CD4-positive, alpha-beta memory T cell (primary cell): Measurements from ENCODE around the gene PTCH2. TPM values are rescaled to one million over a fixed set of nuclear protein-coding genes. Genes with fewer than 3 reads are reported as not detected.

Experiments used
- CTCF ChIA-PET: fragments of 350-600 bp; sonication (Branson Sonifier 250); formaldehyde crosslinking; loops from one replicate; lab custom pipeline; 2021; ENCODE audit warnings: inconsistent platforms; ENCODE audit not compliant: partially characterized antibody; lab: Charles Lee
- POLR2A ChIA-PET: fragments of 350-600 bp; sonication (Branson Sonifier 250); formaldehyde crosslinking; loops from one replicate; lab custom pipeline; 2021; ENCODE audit not compliant: partially characterized antibody; lab: Charles Lee
- DNase-seq, 5 donors: peaks; one replicate each; pipeline versions ENCODE4 v3.0.0 to v3.0.0-alpha.2; 2020 to 2022; ENCODE audit warnings: mixed read lengths in 1 of 5
- H3K27ac ChIP-seq: one replicate; pipeline ENCODE4 v1.7.0; 2013; ENCODE audit warnings: low read depth, low read length
- H3K27me3 ChIP-seq: 2 replicates; pipeline ENCODE4 v1.7.0; 2013; ENCODE audit warnings: mild to moderate bottlenecking, low read length, moderate library complexity; ENCODE audit not compliant: insufficient read depth
- H3K36me3 ChIP-seq: 2 replicates; pipeline ENCODE4 v1.7.0; 2013; ENCODE audit warnings: mild to moderate bottlenecking, low read length, moderate library complexity; ENCODE audit not compliant: insufficient read depth
- H3K4me1 ChIP-seq: 2 replicates; pipeline ENCODE4 v1.7.0; 2013; ENCODE audit warnings: mild to moderate bottlenecking, low read length, moderate library complexity; ENCODE audit not compliant: insufficient read depth
- H3K4me3 ChIP-seq, 2 donors: one replicate each; pipeline ENCODE4 v1.7.0; 2013; ENCODE audit warnings: low read length in 2 of 2, mild to moderate bottlenecking in 1 of 2
- H3K9me3 ChIP-seq, 2 donors: one replicate each; pipeline ENCODE4 v1.7.0; 2013; ENCODE audit warnings: low read length in 2 of 2, control low read depth in 1 of 2; ENCODE audit not compliant: control insufficient read depth in 1 of 2
- H3K27ac Mint-ChIP-seq, 7 donors: one replicate each; pipeline ENCODE4 v1.8.0; 2020 to 2021; ENCODE audit warnings: mixed read lengths in 7 of 7, mild to moderate bottlenecking in 6 of 7, inconsistent platforms in 3 of 7, moderate library complexity in 3 of 7
- H3K27me3 Mint-ChIP-seq, 2 donors: one replicate each; pipeline ENCODE4 v1.8.0; 2020 to 2021; ENCODE audit warnings: mixed read lengths in 2 of 2
- H3K36me3 Mint-ChIP-seq, 2 donors: one replicate each; pipeline ENCODE4 v1.8.0; 2020 to 2021; ENCODE audit warnings: mixed read lengths in 2 of 2, inconsistent platforms in 1 of 2, mild to moderate bottlenecking in 1 of 2
- H3K4me1 Mint-ChIP-seq, 4 donors: one replicate each; pipeline ENCODE4 v1.8.0; 2020 to 2021; ENCODE audit warnings: mixed read lengths in 4 of 4, mild to moderate bottlenecking in 1 of 4
- H3K4me3 Mint-ChIP-seq, 8 donors: one replicate each; pipeline ENCODE4 v1.8.0; 2020 to 2021; ENCODE audit warnings: mixed read lengths in 8 of 8, mild to moderate bottlenecking in 7 of 8, moderate library complexity in 6 of 8, inconsistent platforms in 3 of 8
- H3K9me3 Mint-ChIP-seq, 8 donors: one replicate each; pipeline ENCODE4 v1.8.0; 2020 to 2021; ENCODE audit warnings: mixed read lengths in 8 of 8, mild to moderate bottlenecking in 5 of 8, inconsistent platforms in 3 of 8, moderate library complexity in 1 of 8
- intact Hi-C: fragments of 100-400 bp; cut with micrococcal nuclease; formaldehyde crosslinking; loops from one replicate; pipeline ENCODE4 v1.15.1; 2023
- polyA plus RNA-seq, 2 donors: library from polyadenylated mRNA; unstranded; fragments of 300-500 nt; fragmentation: Illumina TruSeq; gene quantifications; one replicate each; pipeline ENCODE4 v1.2.3, GENCODE V29; 2021
- total RNA-seq, 2 experiments: library from RNA; stranded (reverse); gene quantifications; one replicate each; pipeline ENCODE4 v1.2.3, GENCODE V29; 2021

PTCH2 gene
- total and polyA plus RNA-seq, 4 experiments from 2014 or later, result 0.20 to 1.4 (median 1.3) TPM; not detected in 1

DNA sequence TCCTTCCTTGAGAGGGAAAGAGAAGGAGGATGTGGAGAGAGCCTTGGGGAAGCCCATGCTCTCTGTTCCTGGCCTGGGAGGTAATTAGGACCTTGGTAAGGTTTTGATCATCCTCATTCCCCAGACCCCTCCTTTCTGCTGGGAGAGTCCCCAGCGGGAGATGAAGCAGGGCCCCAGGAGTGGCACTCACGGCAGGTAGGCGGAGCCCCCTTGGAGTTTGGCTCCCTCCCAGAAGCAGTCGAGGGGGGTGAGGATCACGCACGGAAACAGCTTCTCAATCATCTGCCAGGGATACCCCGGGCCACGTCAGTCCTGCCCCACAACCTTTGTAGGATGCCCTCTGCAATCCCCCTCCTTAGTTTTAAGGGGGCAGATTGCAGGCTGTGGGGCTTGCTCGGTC lies 11.5 kb downstream of the PTCH2 start:
- Mint-ChIP-seq H3K36me3 (no peaks in the 10 kb centered on the region), H3K9me3 (no peaks in the 10 kb centered on the region), H3K4me1 (peaks cover 5 to 9% (median 8%) of the 10 kb centered on the region in 4 donors), H3K4me3 (no peak overlapping the region), H3K27me3 (peaks cover 0 to 4% of the 10 kb centered on the region in 2 donors), H3K27ac (no peak overlapping the region)
- H3K27me3 ChIP-seq, result no peaks in the 10 kb centered on the region
- no peak overlapping the region for H3K4me3 ChIP-seq
- POLR2A ChIA-PET, result interaction anchor here (2.7 to 4.1 kb wide), 2 partner anchors 12 to 32 kb away, joined by 8 to 24 read pairs; partner anchors contain the start of gene PLK3
- intact Hi-C loops, result no loop called here
- no peaks in the 10 kb centered on the region for H3K9me3 ChIP-seq
- no peaks in the 10 kb centered on the region for H3K36me3 ChIP-seq
- DNase-seq, result no peak
- H3K27ac ChIP-seq, result no peak overlapping the region
- CTCF ChIA-PET, result interaction anchor here (0.9 to 1.4 kb wide), 2 partner anchors 18 to 100 kb away, joined by 3 read pairs; no protein-coding TSS in a partner anchor
- peaks cover 4% of the 10 kb centered on the region for H3K4me1 ChIP-seq

DNA sequence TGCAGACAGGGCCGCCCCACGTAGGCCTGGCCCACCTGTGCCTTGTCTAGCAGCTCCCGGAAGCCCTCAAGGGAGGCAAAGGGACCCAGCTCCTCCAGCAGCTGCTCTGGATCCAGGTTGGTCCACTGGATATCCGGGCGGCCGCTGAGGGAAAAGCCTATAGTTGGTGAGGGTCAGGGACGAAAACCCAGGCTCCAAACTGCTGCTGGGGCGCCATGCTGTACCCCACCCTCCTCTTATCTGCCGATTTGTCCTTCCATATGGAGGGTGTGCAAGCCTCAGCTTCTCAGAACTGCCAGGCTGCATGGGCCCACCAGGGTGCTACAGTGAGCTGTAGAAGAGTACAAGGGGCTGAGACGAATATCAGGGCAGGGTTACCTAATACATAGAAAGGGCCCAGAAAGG lies 12.2 kb downstream of the PTCH2 start:
- H3K4me3 ChIP-seq, result no peak overlapping the region
- CTCF ChIA-PET, result interaction anchor here (0.9 to 1.4 kb wide), 2 partner anchors 17 to 99 kb away, joined by 3 read pairs; no protein-coding TSS in a partner anchor
- H3K9me3 ChIP-seq, result no peaks in the 10 kb centered on the region
- H3K4me1 ChIP-seq, result peaks cover under 1% of the 10 kb centered on the region
- H3K27ac ChIP-seq, result no peak overlapping the region
- peaks cover 0 to 3% of the 10 kb centered on the region in 2 donors for H3K27me3 Mint-ChIP-seq
- H3K27me3 ChIP-seq, result no peaks in the 10 kb centered on the region
- POLR2A ChIA-PET, result interaction anchor here (0.9 to 4.1 kb wide), 3 partner anchors 11 to 55 kb away, joined by 3 to 24 read pairs (median 8); partner anchors contain the start of gene PLK3
- H3K36me3 ChIP-seq, result no peaks in the 10 kb centered on the region
- no peaks in the 10 kb centered on the region for H3K36me3 Mint-ChIP-seq
- H3K4me3 Mint-ChIP-seq, result no peak overlapping the region
- peaks cover 3 to 6% (median 5%) of the 10 kb centered on the region in 4 donors for H3K4me1 Mint-ChIP-seq
- no peak overlapping the region for H3K27ac Mint-ChIP-seq
- DNase-seq, result peak in 1 of 5 donors; percentile 29
- no peaks in the 10 kb centered on the region for H3K9me3 Mint-ChIP-seq
- intact Hi-C loops, result no loop called here

GRCh38 chr1:44829506-44830384 lies 13.3 kb downstream of the PTCH2 start:
- Histone ChIP-seq H3K4me3 (no peak overlapping the region), H3K9me3 (no peaks in the 10 kb centered on the region), H3K4me1 (no peaks in the 10 kb centered on the region), H3K36me3 (no peaks in the 10 kb centered on the region), H3K27me3 (no peaks in the 10 kb centered on the region), H3K27ac (no peak overlapping the region)
- intact Hi-C loops, result no loop called here
- H3K9me3 Mint-ChIP-seq, result no peaks in the 10 kb centered on the region
- no peak overlapping the region for H3K27ac Mint-ChIP-seq
- H3K4me3 Mint-ChIP-seq, result no peak overlapping the region
- H3K4me1 Mint-ChIP-seq, result no peaks in the 10 kb centered on the region
- no peak for DNase-seq
- no peaks in the 10 kb centered on the region for H3K36me3 Mint-ChIP-seq
- no peaks in the 10 kb centered on the region for H3K27me3 Mint-ChIP-seq
- POLR2A ChIA-PET, result interaction anchor here (0.9 to 4.1 kb wide), 4 partner anchors 10 to 108 kb away, joined by 3 to 24 read pairs (median 6); partner anchors contain the start of gene PLK3
- CTCF ChIA-PET, result interaction anchor here (1.8 kb wide), 1 partner anchor 29 kb away, joined by 5 read pairs; the partner anchor contains the start of gene PLK3

GRCh38 chr1:44828841-44829440 lies 14.1 kb downstream of the PTCH2 start:
- H3K36me3 Mint-ChIP-seq, result no peaks in the 10 kb centered on the region
- H3K4me3 Mint-ChIP-seq, result no peak overlapping the region
- Histone ChIP-seq H3K27ac (no peak overlapping the region), H3K36me3 (no peaks in the 10 kb centered on the region), H3K4me3 (no peak overlapping the region), H3K9me3 (no peaks in the 10 kb centered on the region), H3K4me1 (no peaks in the 10 kb centered on the region), H3K27me3 (no peaks in the 10 kb centered on the region)
- H3K27me3 Mint-ChIP-seq, result no peaks in the 10 kb centered on the region
- peak in 1 of 5 donors; percentile 36 for DNase-seq
- POLR2A ChIA-PET, result interaction anchor here (1.1 to 22.2 kb wide), 3 partner anchors 9 to 108 kb away, joined by 3 to 1564 read pairs (median 24); partner anchors contain the start of genes BTBD19, DYNLT4 and PLK3
- intact Hi-C loops, result no loop called here
- H3K9me3 Mint-ChIP-seq, result no peaks in the 10 kb centered on the region
- no peak overlapping the region for H3K27ac Mint-ChIP-seq
- no peaks in the 10 kb centered on the region for H3K4me1 Mint-ChIP-seq
- CTCF ChIA-PET, result interaction anchor here (1.8 kb wide), 1 partner anchor 28 kb away, joined by 5 read pairs; the partner anchor contains the start of gene PLK3

DNA sequence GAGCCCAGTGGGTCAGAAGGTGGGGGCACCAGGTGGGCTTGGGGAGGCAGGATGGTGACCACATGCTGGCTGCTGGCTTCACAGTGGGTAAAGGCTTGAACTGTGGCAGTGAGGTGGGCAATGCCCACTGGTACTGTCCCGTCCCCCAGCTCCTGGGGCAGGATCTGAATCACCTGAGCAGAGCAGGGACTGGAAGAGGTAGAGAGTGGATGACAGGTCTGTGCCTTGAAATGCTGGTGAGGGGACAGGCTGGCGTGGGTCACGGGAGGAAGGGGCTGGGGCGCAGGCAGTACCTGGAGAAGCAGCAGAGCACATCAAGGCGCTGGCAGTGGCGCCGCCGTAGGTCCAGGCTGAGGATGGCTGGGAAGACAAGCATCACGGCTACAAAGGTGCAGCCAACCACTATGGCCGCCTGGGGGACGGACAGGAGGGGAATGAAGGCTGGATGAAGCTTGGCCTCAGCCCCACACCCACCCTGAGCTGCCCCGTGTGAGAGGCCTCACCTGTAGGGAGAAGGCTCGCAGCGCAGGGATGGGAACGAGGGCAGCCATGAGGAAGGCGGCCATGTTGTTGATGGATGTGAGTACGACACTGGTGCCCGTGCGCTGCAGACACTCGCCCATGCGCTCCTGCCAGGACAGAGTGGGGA lies 14.9 kb downstream of the PTCH2 start:
- CTCF ChIA-PET, result no interaction called here
- intact Hi-C loops, result no loop called here
- no peaks in the 10 kb centered on the region for H3K36me3 Mint-ChIP-seq

GRCh38 chr1:44827197-44828002 lies 15.7 kb downstream of the PTCH2 start:
- Histone ChIP-seq H3K27ac (no peak overlapping the region), H3K36me3 (no peaks in the 10 kb centered on the region), H3K4me1 (no peaks in the 10 kb centered on the region), H3K4me3 (no peak overlapping the region), H3K27me3 (no peaks in the 10 kb centered on the region), H3K9me3 (no peaks in the 10 kb centered on the region)
- ChIA-PET POLR2A (interaction anchor here (0.8 to 22.2 kb wide), 3 partner anchors 7 to 22 kb away, joined by 4 to 1564 read pairs (median 24); partner anchors contain the start of genes BTBD19, DYNLT4 and PLK3), CTCF (no interaction called here)
- no peaks in the 10 kb centered on the region for H3K36me3 Mint-ChIP-seq
- no peak overlapping the region for H3K27ac Mint-ChIP-seq
- H3K4me3 Mint-ChIP-seq, result no peak overlapping the region
- no peaks in the 10 kb centered on the region for H3K27me3 Mint-ChIP-seq
- intact Hi-C loops, result no loop called here
- no peaks in the 10 kb centered on the region for H3K4me1 Mint-ChIP-seq
- DNase-seq, result no peak
- no peaks in the 10 kb centered on the region for H3K9me3 Mint-ChIP-seq

More for the DNA sequence above, 14.9 kb downstream of the PTCH2 start:
- H3K27ac ChIP-seq, result no peak overlapping the region
- peak overlapping the region in 1 of 7 donors; percentile 74 for H3K27ac Mint-ChIP-seq
- H3K9me3 Mint-ChIP-seq, result no peaks in the 10 kb centered on the region
- H3K4me3 Mint-ChIP-seq, result no peak overlapping the region
- DNase-seq, result no peak
- H3K4me1 ChIP-seq, result no peaks in the 10 kb centered on the region
- H3K27me3 ChIP-seq, result no peaks in the 10 kb centered on the region
- H3K4me3 ChIP-seq, result no peak overlapping the region
- no peaks in the 10 kb centered on the region for H3K27me3 Mint-ChIP-seq
- H3K9me3 ChIP-seq, result no peaks in the 10 kb centered on the region
- POLR2A ChIA-PET, result interaction anchor here (4.1 to 22.2 kb wide), 2 partner anchors 8 to 23 kb away, joined by 24 to 1564 read pairs; partner anchors contain the start of genes BTBD19, DYNLT4 and PLK3
- H3K36me3 ChIP-seq, result no peaks in the 10 kb centered on the region
- H3K4me1 Mint-ChIP-seq, result no peaks in the 10 kb centered on the region
